Inferior parietal cortex (tissue), 1 donor: ENCODE results near the gene DMRTC1B.
"Not testable (repeated sequence)": the region's sequence is repeated elsewhere in the genome, so short reads cannot be mapped to it uniquely, and the experiment has no call there.

Source experiments
- DNase-seq: peaks from one replicate; pipeline ENCODE4 v3.0.0-alpha.2; 2016; ENCODE audit errors: extremely low spot score

Gene DMRTC1B

GRCh38 chrX:72776653-72777466, at the start of gene DMRTC1B:
TSS of gene DMRTC1B (plus strand) at chrX:72776890. CDS start at chrX:72845136, 68,246 bp downstream.
- not testable (repeated sequence) for DNase-seq

- no peak for DNase-seq
These were observed 48.8 kb upstream of the DMRTC1B start for GRCh38 chrX:72727846-72728245.

GRCh38 chrX:72733636-72734035, 43.1 kb upstream of the DMRTC1B start:
- DNase-seq, result not testable (repeated sequence)

GRCh38 chrX:72735561-72735960, 41.1 kb upstream of the DMRTC1B start:
- no peak for DNase-seq

GRCh38 chrX:72745546-72745945, 31.1 kb upstream of the DMRTC1B start:
- not testable (repeated sequence) for DNase-seq

- DNase-seq, result not testable (repeated sequence)
These were observed 28.1 kb upstream of the DMRTC1B start for GRCh38 chrX:72748545-72748944.

GRCh38 chrX:72760454-72760853, 16.2 kb upstream of the DMRTC1B start:
- not testable (repeated sequence) for DNase-seq

- not testable (repeated sequence) for DNase-seq
These were observed 739 bp downstream of the DMRTC1B start for GRCh38 chrX:72777467-72777790.

GRCh38 chrX:72778146-72778545, 1.5 kb downstream of the DMRTC1B start:
- DNase-seq, result not testable (repeated sequence)

GRCh38 chrX:72782560-72782959, 5.9 kb downstream of the DMRTC1B start, which contains the start of gene FAM236B:
TSS of gene FAM236B (minus strand) at chrX:72782660. CDS start at chrX:72782560, 100 bp downstream.
- not testable (repeated sequence) for DNase-seq

- not testable (repeated sequence) for DNase-seq
These were observed 6.8 kb downstream of the DMRTC1B start for GRCh38 chrX:72783365-72783936.

- DNase-seq, result not testable (repeated sequence)
These were observed 7.3 kb downstream of the DMRTC1B start for GRCh38 chrX:72783964-72784363.

- not testable (repeated sequence) for DNase-seq
These were observed 11.5 kb downstream of the DMRTC1B start for GRCh38 chrX:72788142-72788541.

- not testable (repeated sequence) for DNase-seq
These were observed 13.7 kb downstream of the DMRTC1B start for GRCh38 chrX:72790390-72790789.

GRCh38 chrX:72808110-72808509, 31.4 kb downstream of the DMRTC1B start, which contains the start of gene FAM236D:
TSS of gene FAM236D (minus strand) at chrX:72808210. CDS start at chrX:72808110, 100 bp downstream.
- DNase-seq, result not testable (repeated sequence)

GRCh38 chrX:72830701-72831100, 54.0 kb downstream of the DMRTC1B start:
- not testable (repeated sequence) for DNase-seq

GRCh38 chrX:72837532-72837931, 60.8 kb downstream of the DMRTC1B start:
- DNase-seq, result not testable (repeated sequence)

- DNase-seq, result not testable (repeated sequence)
These were observed 106.2 kb downstream of the DMRTC1B start for GRCh38 chrX:72882898-72883297.

- DNase-seq, result not testable (repeated sequence)
These were observed 113.0 kb downstream of the DMRTC1B start for GRCh38 chrX:72889740-72890139.
